Neuronal stem cell (in vitro differentiated cells): ENCODE data around the gene SNX12. TPM values are rescaled to one million over a fixed set of nuclear protein-coding genes. Genes with fewer than 3 reads are reported as not detected.

Source experiments
- DNase-seq: peaks from one replicate; pipeline ENCODE4 v3.0.0-alpha.2; 2013; ENCODE audit warnings: low spot score
- H2AFZ ChIP-seq: one replicate; pipeline ENCODE4 v1.6.1; 2013; ENCODE audit warnings: mild to moderate bottlenecking, low read length, inconsistent platforms
- H2AK5ac ChIP-seq: 2 replicates; pipeline ENCODE4 v1.6.1; 2013; ENCODE audit warnings: low read depth, mild to moderate bottlenecking, inconsistent platforms, low read length, moderate library complexity, mixed read lengths
- H2BK120ac ChIP-seq: 2 replicates; pipeline ENCODE4 v1.6.1; 2013; ENCODE audit warnings: low read depth, mild to moderate bottlenecking, inconsistent platforms, low read length, moderate library complexity, mixed read lengths
- H2BK12ac ChIP-seq: one replicate; pipeline ENCODE4 v1.6.1; 2013; ENCODE audit warnings: low read length, inconsistent platforms
- H2BK15ac ChIP-seq: 2 replicates; pipeline ENCODE4 v1.6.1; 2013; ENCODE audit warnings: mild to moderate bottlenecking, low read length, inconsistent platforms, mixed read lengths
- H2BK5ac ChIP-seq: one replicate; pipeline ENCODE4 v1.6.1; 2013; ENCODE audit warnings: inconsistent platforms, mild to moderate bottlenecking, low read length, moderate library complexity
- H3K14ac ChIP-seq: one replicate; pipeline ENCODE4 v1.6.1; 2013; ENCODE audit warnings: low read length, inconsistent platforms
- H3K18ac ChIP-seq: 2 replicates; pipeline ENCODE4 v1.6.1; 2013; ENCODE audit warnings: low read length, inconsistent platforms
- H3K23ac ChIP-seq: 2 replicates; pipeline ENCODE4 v1.6.1; 2013; ENCODE audit warnings: low read depth, mild to moderate bottlenecking, mixed read lengths, low read length, inconsistent platforms; ENCODE audit not compliant: poor library complexity
- H3K27ac ChIP-seq: replicated peaks from 3 replicates; pipeline ENCODE4 v1.5.1; 2013; ENCODE audit warnings: low read length, inconsistent platforms
- H3K27me3 ChIP-seq, 3 experiments: 2 replicates each; pipeline ENCODE4 v1.6.1; 2013; ENCODE audit warnings: low read length in 3 of 3, mild to moderate bottlenecking in 2 of 3, inconsistent platforms in 1 of 3, low read depth in 1 of 3, mixed read lengths in 1 of 3, moderate library complexity in 1 of 3; ENCODE audit not compliant: control insufficient read depth in 3 of 3, insufficient read depth in 3 of 3
- H3K36me3 ChIP-seq, 2 donors: replicated peaks in 1 of 2; 2 replicates each; pipeline ENCODE4 v1.6.1; 2013; ENCODE audit warnings: low read length in 2 of 2; ENCODE audit not compliant: control insufficient read depth in 2 of 2, insufficient read depth in 2 of 2
- H3K4ac ChIP-seq: 2 replicates; pipeline ENCODE4 v1.6.1; 2013; ENCODE audit warnings: inconsistent platforms, mild to moderate bottlenecking, low read length, moderate library complexity
- H3K4me1 ChIP-seq, 2 donors: 1 replicate in 1 of 2; 2 replicates in 1 of 2; pipeline ENCODE4 v1.6.1; 2013; ENCODE audit warnings: low read length in 2 of 2, low read depth in 1 of 2; ENCODE audit not compliant: control insufficient read depth in 2 of 2, insufficient read depth in 1 of 2
- H3K4me2 ChIP-seq: one replicate; pipeline ENCODE4 v1.6.1; 2013; ENCODE audit warnings: mild to moderate bottlenecking, low read length, inconsistent platforms; ENCODE audit not compliant: insufficient read depth, poor library complexity, severe bottlenecking
- H3K4me3 ChIP-seq, 2 donors: 2 replicates each; pipeline ENCODE4 v1.5.1; 2013; ENCODE audit warnings: low read length in 2 of 2, mild to moderate bottlenecking in 2 of 2, inconsistent platforms in 1 of 2, moderate library complexity in 1 of 2
- H3K79me1 ChIP-seq: one replicate; pipeline ENCODE4 v1.6.1; 2013; ENCODE audit warnings: low read depth, mild to moderate bottlenecking, inconsistent platforms, low read length, moderate library complexity
- H3K9ac ChIP-seq: one replicate; pipeline ENCODE4 v1.6.1; 2013; ENCODE audit warnings: mild to moderate bottlenecking, low read depth, low read length, inconsistent platforms; ENCODE audit not compliant: poor library complexity
- H3K9me3 ChIP-seq, 2 donors: replicated peaks in 1 of 2; 2 replicates each; pipeline versions ENCODE3 to v1.6.1; 2013; ENCODE audit warnings: low read length in 2 of 2, mild to moderate bottlenecking in 2 of 2, inconsistent platforms in 1 of 2, low read depth in 1 of 2, mixed read lengths in 1 of 2, moderate library complexity in 1 of 2; ENCODE audit not compliant: control insufficient read depth in 2 of 2, insufficient read depth in 1 of 2
- H4K8ac ChIP-seq: one replicate; pipeline ENCODE4 v1.6.1; 2013; ENCODE audit warnings: low read depth, mild to moderate bottlenecking, inconsistent platforms, low read length, moderate library complexity
- H4K91ac ChIP-seq: one replicate; pipeline ENCODE4 v1.6.1; 2013; ENCODE audit warnings: low read length, low read depth, mild to moderate bottlenecking, inconsistent platforms; ENCODE audit not compliant: poor library complexity
- WGBS, 2 donors: extraction: QIAGEN DNeasy Blood & Tissue Kit; methylation state at CpG; one replicate each; pipeline ENCODE4 v1.1.7; 2013; ENCODE audit warnings: missing lambda C conversion rate in 2 of 2, mixed read lengths in 1 of 2; ENCODE audit not compliant: insufficient read length in 2 of 2, insufficient replicate concordance in 1 of 2; ENCODE audit errors: extremely low coverage in 2 of 2; 5-methylcytosine and 5-hydroxymethylcytosine counted together
- polyA plus RNA-seq, 2 experiments: library from polyadenylated mRNA; stranded (reverse); fragments of 200-250 nt; gene quantifications; one replicate each; pipeline ENCODE4 v1.2.3, GENCODE V29; 2013

Gene SNX12
- polyA plus RNA-seq (2013, experiment 1 of 2) = 124 TPM
- 123 TPM for polyA plus RNA-seq (2013, experiment 2 of 2)

DNA sequence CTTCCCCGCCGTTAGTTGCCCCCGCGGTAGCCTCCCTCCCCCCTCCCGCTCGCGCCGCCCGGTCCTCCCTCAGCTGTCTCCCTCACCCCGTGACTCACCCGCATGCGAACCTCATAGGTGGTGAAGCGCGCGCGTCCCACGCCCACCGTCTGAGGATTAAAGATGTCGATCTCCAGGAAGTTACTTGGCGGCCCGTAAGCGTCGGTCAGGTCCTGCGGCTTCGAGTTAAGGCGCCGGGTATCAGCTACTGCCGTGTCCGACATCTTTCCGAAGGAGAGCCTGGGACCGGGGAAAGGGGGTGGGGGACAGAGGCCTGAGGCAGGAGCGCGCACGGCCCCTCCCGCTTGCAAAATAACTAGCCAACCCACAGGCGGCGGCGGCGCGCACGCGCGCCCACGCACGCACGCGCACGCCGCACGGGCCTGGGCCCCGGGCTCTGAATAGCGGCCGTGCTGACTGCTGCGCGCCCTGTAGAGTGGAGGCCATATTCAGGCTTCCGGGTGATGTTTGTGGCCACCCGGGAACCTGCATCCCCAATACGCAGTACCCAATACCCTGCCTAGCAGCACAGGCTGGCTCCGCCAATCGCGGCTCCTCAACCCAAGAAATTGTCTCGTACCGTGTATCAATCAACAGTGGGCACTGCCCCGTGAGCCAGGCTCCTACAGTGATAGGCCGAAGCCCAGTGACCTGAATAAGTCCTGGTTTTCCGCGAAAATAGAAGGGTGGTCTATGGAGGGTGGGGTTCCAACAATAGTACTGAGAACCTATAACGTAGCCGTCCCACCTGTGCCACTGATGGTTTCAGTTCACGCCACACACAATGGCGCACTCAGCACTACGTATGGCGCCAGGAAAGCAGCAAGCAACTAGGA, at the start of gene SNX12:
SNX12 (minus strand) TSS at position 291 of the 875 bp plus-strand sequence; CDS start at position 263, 28 bp downstream.
- peak; percentile 85 for DNase-seq
- H3K9me3 ChIP-seq = no peaks in the 10 kb centered on the region
- no peaks in the 10 kb centered on the region for H3K79me1 ChIP-seq
- no peak within 1 kb of the TSS for H3K14ac ChIP-seq
- H3K4ac ChIP-seq = no peak within 1 kb of the TSS
- peak within 1 kb of the TSS; percentile 94 for H2AFZ ChIP-seq
- H2BK120ac ChIP-seq = no peak within 1 kb of the TSS
- H3K4me3 ChIP-seq = peak within 1 kb of the TSS; percentile 65 to 93
- no peaks in the 10 kb centered on the region for H3K4me1 ChIP-seq
- H3K27ac ChIP-seq = peak within 1 kb of the TSS; percentile 70
- H4K91ac ChIP-seq = no peak within 1 kb of the TSS
- H3K23ac ChIP-seq = peak within 1 kb of the TSS; percentile 80
- H2BK15ac ChIP-seq = no peak within 1 kb of the TSS
- no peak within 1 kb of the TSS for H2BK5ac ChIP-seq
- H2BK12ac ChIP-seq = no peak within 1 kb of the TSS
- no peaks in the 10 kb centered on the region for H3K27me3 ChIP-seq
- no peak within 1 kb of the TSS for H2AK5ac ChIP-seq
- H3K4me2 ChIP-seq = peak within 1 kb of the TSS; percentile 57
- peak within 1 kb of the TSS; percentile 80 for H3K18ac ChIP-seq
- no CpG with 5 or more reads among the region's 73 CpGs for WGBS, 2 donors
- H3K36me3 ChIP-seq = no peaks in the 10 kb centered on the region
- peak within 1 kb of the TSS; percentile 72 for H3K9ac ChIP-seq
- no peak within 1 kb of the TSS for H4K8ac ChIP-seq

- H3K27me3 ChIP-seq = no peaks in the 10 kb centered on the region
- no peak for DNase-seq
- H2BK15ac ChIP-seq = no peak overlapping the region
- WGBS, 2 donors = no CpG with 5 or more reads among the region's 10 CpGs
- peaks cover 13 to 27% of the 10 kb centered on the region in 2 donors for H3K36me3 ChIP-seq
- H2BK5ac ChIP-seq = no peak overlapping the region
- no peaks in the 10 kb centered on the region for H3K9me3 ChIP-seq
- no peak overlapping the region for H2AFZ ChIP-seq
- no peak overlapping the region for H4K91ac ChIP-seq
- no peak overlapping the region for H3K9ac ChIP-seq
- H3K27ac ChIP-seq = no peak overlapping the region
- no peak overlapping the region for H2BK120ac ChIP-seq
- no peak overlapping the region for H3K4me2 ChIP-seq
- H3K14ac ChIP-seq = no peak overlapping the region
- no peak overlapping the region for H4K8ac ChIP-seq
- H3K4me3 ChIP-seq = no peak overlapping the region
- H3K79me1 ChIP-seq = peaks cover 2% of the 10 kb centered on the region
- no peak overlapping the region for H2BK12ac ChIP-seq
- no peak overlapping the region for H3K23ac ChIP-seq
- H3K18ac ChIP-seq = no peak overlapping the region
- H2AK5ac ChIP-seq = no peak overlapping the region
- peaks cover 3 to 5% of the 10 kb centered on the region in 2 donors for H3K4me1 ChIP-seq
- H3K4ac ChIP-seq = no peak overlapping the region
Observed at GRCh38 chrX:71117358-71117757, 49.2 kb upstream of the SNX12 start.

- no peak for DNase-seq
- peaks cover 0 to 2% of the 10 kb centered on the region in 2 donors for H3K4me1 ChIP-seq
- no peak overlapping the region for H3K4me2 ChIP-seq
- no peak overlapping the region for H4K8ac ChIP-seq
- H3K9me3 ChIP-seq = no peaks in the 10 kb centered on the region
- no peak overlapping the region for H4K91ac ChIP-seq
- no peak overlapping the region for H2AFZ ChIP-seq
- no CpG with 5 or more reads among the region's 5 CpGs for WGBS, 2 donors
- H3K79me1 ChIP-seq = no peaks in the 10 kb centered on the region
- no peak overlapping the region for H3K14ac ChIP-seq
- H2BK12ac ChIP-seq = no peak overlapping the region
- H2BK5ac ChIP-seq = no peak overlapping the region
- H3K36me3 ChIP-seq = no peaks in the 10 kb centered on the region
- H3K23ac ChIP-seq = no peak overlapping the region
- no peak overlapping the region for H2BK120ac ChIP-seq
- no peak overlapping the region for H3K27ac ChIP-seq
- H3K9ac ChIP-seq = no peak overlapping the region
- H3K4me3 ChIP-seq = no peak overlapping the region
- no peak overlapping the region for H2AK5ac ChIP-seq
- no peak overlapping the region for H3K4ac ChIP-seq
- H2BK15ac ChIP-seq = no peak overlapping the region
- no peak overlapping the region for H3K18ac ChIP-seq
- H3K27me3 ChIP-seq = peaks cover 0 to 15% (median 0%) of the 10 kb centered on the region in 3 experiments
Observed at GRCh38 chrX:71111921-71112431, 43.8 kb upstream of the SNX12 start.

GRCh38 chrX:71111141-71111843, 43.2 kb upstream of the SNX12 start, which contains the start of gene IL2RG:
TSS of gene IL2RG (minus strand) at chrX:71111577. CDS start at chrX:71111539, 38 bp downstream.
- H4K8ac ChIP-seq = no peak within 1 kb of the TSS
- no peak within 1 kb of the TSS for H3K4me3 ChIP-seq
- no peak within 1 kb of the TSS for H2BK5ac ChIP-seq

More at GRCh38 chrX:71111141-71111843, 43.2 kb upstream of the SNX12 start, which contains the start of gene IL2RG:
- no peak within 1 kb of the TSS for H2AFZ ChIP-seq
- no peaks in the 10 kb centered on the region for H3K36me3 ChIP-seq
- no peak within 1 kb of the TSS for H2AK5ac ChIP-seq
- H3K9ac ChIP-seq = no peak within 1 kb of the TSS
- H3K27ac ChIP-seq = no peak within 1 kb of the TSS
- no peak within 1 kb of the TSS for H2BK120ac ChIP-seq
- no peaks in the 10 kb centered on the region for H3K79me1 ChIP-seq
- no peak for DNase-seq
- no peaks in the 10 kb centered on the region for H3K9me3 ChIP-seq
- H3K23ac ChIP-seq = no peak within 1 kb of the TSS
- no peak within 1 kb of the TSS for H3K4ac ChIP-seq
- H3K4me2 ChIP-seq = no peak within 1 kb of the TSS
- H3K27me3 ChIP-seq = peaks cover 0 to 15% (median 0%) of the 10 kb centered on the region in 3 experiments
- WGBS, 2 donors = no CpG with 5 or more reads among the region's 8 CpGs
- H2BK15ac ChIP-seq = no peak within 1 kb of the TSS
- H3K18ac ChIP-seq = no peak within 1 kb of the TSS
- H3K14ac ChIP-seq = no peak within 1 kb of the TSS
- no peak within 1 kb of the TSS for H4K91ac ChIP-seq
- peaks cover 0 to 2% of the 10 kb centered on the region in 2 donors for H3K4me1 ChIP-seq
- H2BK12ac ChIP-seq = no peak within 1 kb of the TSS
